ENCODE data around the gene ITPK1.

ITPK1 gene

GRCh38 chr14:92971601-92972180, 144.0 kb downstream of the ITPK1 start:
- Histone ChIP-seq H3K36me3 (ENCODE audit: insufficient read depth, low read length) (no peaks in the 10 kb centered on the region), H3K9me3 (ENCODE audit: control insufficient read depth, insufficient read depth, low read length) (no peaks in the 10 kb centered on the region), H3K4me1 (ENCODE audit: insufficient read depth, low read length) (0 out of 2 replicates have a peak, but pooled peaks cover 4% of the 10 kb centered on the region), H3K9ac (ENCODE audit: low read depth, low read length) (no peak overlapping the region)

GRCh38 chr14:92970271-92970670, 145.5 kb downstream of the ITPK1 start:
- Histone ChIP-seq H3K4me1 (ENCODE audit: insufficient read depth, low read length) (peaks cover 4% of the 10 kb centered on the region; the same call in 1 of the 2 replicates), H3K9me3 (ENCODE audit: control insufficient read depth, insufficient read depth, low read length) (0 out of 2 replicates have a peak, but pooled peaks cover 2% of the 10 kb centered on the region), H3K36me3 (ENCODE audit: insufficient read depth, low read length) (no peaks in the 10 kb centered on the region), H3K9ac (ENCODE audit: low read depth, low read length) (no peak overlapping the region)

- no peak overlapping the region for H3K9ac ChIP-seq (ENCODE audit: low read depth, low read length)
- peaks cover 4% of the 10 kb centered on the region; the same call in 1 of the 2 replicates for H3K9me3 ChIP-seq (ENCODE audit: control insufficient read depth, insufficient read depth, low read length)
- peaks cover 4% of the 10 kb centered on the region; the same call in 1 of the 2 replicates for H3K4me1 ChIP-seq (ENCODE audit: insufficient read depth, low read length)
- no peaks in the 10 kb centered on the region for H3K36me3 ChIP-seq (ENCODE audit: insufficient read depth, low read length)
Measured at GRCh38 chr14:92969871-92970270, 145.9 kb downstream of the ITPK1 start.

- Histone ChIP-seq H3K9ac (ENCODE audit: low read depth, low read length) (no peak overlapping the region), H3K36me3 (ENCODE audit: insufficient read depth, low read length) (no peaks in the 10 kb centered on the region), H3K4me1 (ENCODE audit: insufficient read depth, low read length) (peaks cover 4% of the 10 kb centered on the region; the same call in 1 of the 2 replicates), H3K9me3 (ENCODE audit: control insufficient read depth, insufficient read depth, low read length) (peaks cover 4% of the 10 kb centered on the region; the same call in 1 of the 2 replicates)
Measured at GRCh38 chr14:92969430-92969829, 146.3 kb downstream of the ITPK1 start.

GRCh38 chr14:92968291-92969020, 147.3 kb downstream of the ITPK1 start:
- H3K9ac ChIP-seq (ENCODE audit: low read depth, low read length) = no peak overlapping the region

GRCh38 chr14:92967346-92967926, 148.3 kb downstream of the ITPK1 start:
- no peaks in the 10 kb centered on the region for H3K36me3 ChIP-seq (ENCODE audit: insufficient read depth, low read length)
- no peak overlapping the region for H3K9ac ChIP-seq (ENCODE audit: low read depth, low read length)
- H3K9me3 ChIP-seq (ENCODE audit: control insufficient read depth, insufficient read depth, low read length) = peaks cover 4% of the 10 kb centered on the region; the same call in 1 of the 2 replicates
- peaks cover 4% of the 10 kb centered on the region; the same call in 1 of the 2 replicates for H3K4me1 ChIP-seq (ENCODE audit: insufficient read depth, low read length)

More at GRCh38 chr14:92968291-92969020, 147.3 kb downstream of the ITPK1 start:
- Histone ChIP-seq H3K4me1 (ENCODE audit: insufficient read depth, low read length) (peaks cover 4% of the 10 kb centered on the region; the same call in 1 of the 2 replicates), H3K9me3 (ENCODE audit: control insufficient read depth, insufficient read depth, low read length) (peaks cover 4% of the 10 kb centered on the region; the same call in 1 of the 2 replicates), H3K36me3 (ENCODE audit: insufficient read depth, low read length) (no peaks in the 10 kb centered on the region)

GRCh38 chr14:92965281-92965680, 150.4 kb downstream of the ITPK1 start:
- no peaks in the 10 kb centered on the region for H3K36me3 ChIP-seq (ENCODE audit: insufficient read depth, low read length)
- H3K9ac ChIP-seq (ENCODE audit: low read depth, low read length) = no peak overlapping the region
- peaks cover 4% of the 10 kb centered on the region; the same call in 1 of the 2 replicates for H3K9me3 ChIP-seq (ENCODE audit: control insufficient read depth, insufficient read depth, low read length)
- peaks cover 7% of the 10 kb centered on the region for H3K4me1 ChIP-seq (ENCODE audit: insufficient read depth, low read length)

- Histone ChIP-seq H3K9me3 (ENCODE audit: control insufficient read depth, insufficient read depth, low read length) (peaks cover 4% of the 10 kb centered on the region; the same call in 1 of the 2 replicates), H3K36me3 (ENCODE audit: insufficient read depth, low read length) (no peaks in the 10 kb centered on the region), H3K9ac (ENCODE audit: low read depth, low read length) (no peak overlapping the region), H3K4me1 (ENCODE audit: insufficient read depth, low read length) (peaks cover 7% of the 10 kb centered on the region)
Measured at GRCh38 chr14:92964124-92965109, 151.3 kb downstream of the ITPK1 start.

- no peak overlapping the region for H3K9ac ChIP-seq (ENCODE audit: low read depth, low read length)
- H3K9me3 ChIP-seq (ENCODE audit: control insufficient read depth, insufficient read depth, low read length) = peaks cover 4% of the 10 kb centered on the region; the same call in 1 of the 2 replicates
- no peaks in the 10 kb centered on the region for H3K36me3 ChIP-seq (ENCODE audit: insufficient read depth, low read length)
- H3K4me1 ChIP-seq (ENCODE audit: insufficient read depth, low read length) = peaks cover 7% of the 10 kb centered on the region
Measured at GRCh38 chr14:92963301-92964123, 152.2 kb downstream of the ITPK1 start.

- Histone ChIP-seq H3K4me1 (ENCODE audit: insufficient read depth, low read length) (peaks cover 7% of the 10 kb centered on the region), H3K9me3 (ENCODE audit: control insufficient read depth, insufficient read depth, low read length) (peaks cover 4% of the 10 kb centered on the region; the same call in 1 of the 2 replicates), H3K36me3 (ENCODE audit: insufficient read depth, low read length) (no peaks in the 10 kb centered on the region), H3K9ac (ENCODE audit: low read depth, low read length) (no peak overlapping the region)
Measured at GRCh38 chr14:92962831-92963095, 153.0 kb downstream of the ITPK1 start.

- peaks cover 7% of the 10 kb centered on the region for H3K4me1 ChIP-seq (ENCODE audit: insufficient read depth, low read length)
Measured at GRCh38 chr14:92962031-92962830, 153.5 kb downstream of the ITPK1 start.

GRCh38 chr14:92961567-92961855, 154.2 kb downstream of the ITPK1 start:
- peaks cover 4% of the 10 kb centered on the region; the same call in 1 of the 2 replicates for H3K9me3 ChIP-seq (ENCODE audit: control insufficient read depth, insufficient read depth, low read length)
- H3K4me1 ChIP-seq (ENCODE audit: insufficient read depth, low read length) = peaks cover 7% of the 10 kb centered on the region
- H3K36me3 ChIP-seq (ENCODE audit: insufficient read depth, low read length) = no peaks in the 10 kb centered on the region
- H3K9ac ChIP-seq (ENCODE audit: low read depth, low read length) = no peak overlapping the region

More at GRCh38 chr14:92962031-92962830, 153.5 kb downstream of the ITPK1 start:
- no peaks in the 10 kb centered on the region for H3K36me3 ChIP-seq (ENCODE audit: insufficient read depth, low read length)
- H3K9me3 ChIP-seq (ENCODE audit: control insufficient read depth, insufficient read depth, low read length) = peaks cover 4% of the 10 kb centered on the region; the same call in 1 of the 2 replicates
- H3K9ac ChIP-seq (ENCODE audit: low read depth, low read length) = no peak overlapping the region

Data from ES-I3 (cell line).